Panc1 (cell line): ENCODE data around the gene MAMLD1.
A peak's percentile ranks its signal among the peaks of the same experiment; 100 is the strongest.

Experiments
- CTCF ChIP-seq: fragments of 450-650 bp; IDR thresholded peaks from 2 replicates; pipeline ENCODE4 v1.5.1; 2017; ENCODE audit warnings: mild to moderate bottlenecking
- TF ChIP-seq, protein P1 (sequence below), 2 experiments: IDR thresholded peaks; 2 replicates each; pipeline ENCODE4 v1.6.1; 2011 to 2012; ENCODE audit warnings: low read depth in 2 of 2, control low read depth in 1 of 2, low read length in 1 of 2, mild to moderate bottlenecking in 1 of 2, moderate library complexity in 1 of 2; ENCODE audit not compliant: insufficient read depth in 1 of 2

DNA sequence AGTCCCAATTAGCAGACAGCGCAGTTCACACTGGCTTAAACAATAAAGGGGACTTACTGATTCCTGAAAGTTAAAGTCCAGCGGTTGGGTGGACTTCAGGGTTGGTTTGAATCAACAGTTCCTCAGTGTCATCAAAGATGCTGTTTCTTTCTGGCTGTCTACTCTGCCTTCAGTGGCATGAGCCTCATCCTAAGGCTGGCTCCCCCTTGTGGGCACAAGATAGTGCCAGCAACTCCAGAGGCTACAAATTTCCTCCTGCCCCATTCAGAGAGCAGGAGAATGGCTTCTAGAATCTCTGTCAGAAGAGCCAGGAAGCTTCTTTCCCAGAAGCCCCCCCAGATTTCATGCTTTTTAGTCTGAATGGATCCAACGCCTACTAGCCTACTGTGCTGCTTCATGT lies 122.9 kb downstream of the MAMLD1 start:
- peak; percentile 82 for TF ChIP-seq CTCF
- TF ChIP-seq, protein P1, sequence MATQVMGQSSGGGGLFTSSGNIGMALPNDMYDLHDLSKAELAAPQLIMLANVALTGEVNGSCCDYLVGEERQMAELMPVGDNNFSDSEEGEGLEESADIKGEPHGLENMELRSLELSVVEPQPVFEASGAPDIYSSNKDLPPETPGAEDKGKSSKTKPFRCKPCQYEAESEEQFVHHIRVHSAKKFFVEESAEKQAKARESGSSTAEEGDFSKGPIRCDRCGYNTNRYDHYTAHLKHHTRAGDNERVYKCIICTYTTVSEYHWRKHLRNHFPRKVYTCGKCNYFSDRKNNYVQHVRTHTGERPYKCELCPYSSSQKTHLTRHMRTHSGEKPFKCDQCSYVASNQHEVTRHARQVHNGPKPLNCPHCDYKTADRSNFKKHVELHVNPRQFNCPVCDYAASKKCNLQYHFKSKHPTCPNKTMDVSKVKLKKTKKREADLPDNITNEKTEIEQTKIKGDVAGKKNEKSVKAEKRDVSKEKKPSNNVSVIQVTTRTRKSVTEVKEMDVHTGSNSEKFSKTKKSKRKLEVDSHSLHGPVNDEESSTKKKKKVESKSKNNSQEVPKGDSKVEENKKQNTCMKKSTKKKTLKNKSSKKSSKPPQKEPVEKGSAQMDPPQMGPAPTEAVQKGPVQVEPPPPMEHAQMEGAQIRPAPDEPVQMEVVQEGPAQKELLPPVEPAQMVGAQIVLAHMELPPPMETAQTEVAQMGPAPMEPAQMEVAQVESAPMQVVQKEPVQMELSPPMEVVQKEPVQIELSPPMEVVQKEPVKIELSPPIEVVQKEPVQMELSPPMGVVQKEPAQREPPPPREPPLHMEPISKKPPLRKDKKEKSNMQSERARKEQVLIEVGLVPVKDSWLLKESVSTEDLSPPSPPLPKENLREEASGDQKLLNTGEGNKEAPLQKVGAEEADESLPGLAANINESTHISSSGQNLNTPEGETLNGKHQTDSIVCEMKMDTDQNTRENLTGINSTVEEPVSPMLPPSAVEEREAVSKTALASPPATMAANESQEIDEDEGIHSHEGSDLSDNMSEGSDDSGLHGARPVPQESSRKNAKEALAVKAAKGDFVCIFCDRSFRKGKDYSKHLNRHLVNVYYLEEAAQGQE (IDR thresholded peaks at IDR 0.05; ENCODE audit: insufficient read depth in 1 of 2, low read depth in 2 of 2, low read length in 1 of 2) = no peak
